Measurements from ENCODE around the gene SLCO4A1. TPM values are rescaled to one million over a fixed set of nuclear protein-coding genes. Genes with fewer than 3 reads are reported as not detected.

The SLCO4A1 gene
- total and polyA plus RNA-seq, 9 donors, result 1.1 to 10.9 (median 3.7) TPM

GRCh38 chr20:62717933-62718332 lies 75.6 kb downstream of the SLCO4A1 start:
- no peak overlapping the region for H3K27ac ChIP-seq
- no peak for TF ChIP-seq CTCF (IDR thresholded peaks at IDR 0.05)
- no peak for TF ChIP-seq POLR2A (IDR thresholded peaks at IDR 0.05)
- TF ChIP-seq EP300 (IDR thresholded peaks at IDR 0.05), result no peak
- WGBS, 3 donors, result 38 to 46% (median 38%) methylated on average over 18 of the region's 18 CpGs

GRCh38 chr20:62718546-62718945 lies 76.2 kb downstream of the SLCO4A1 start:
- H3K9me3 ChIP-seq, result no peaks in the 10 kb centered on the region
- TF ChIP-seq EP300 (IDR thresholded peaks at IDR 0.05) (no peak), CTCF (IDR thresholded peaks at IDR 0.05) (no peak), POLR2A (IDR thresholded peaks at IDR 0.05) (no peak)
- DNase-seq, result no peak
- no peaks in the 10 kb centered on the region for H3K4me1 ChIP-seq (ENCODE audit: insufficient read depth)
- no peak overlapping the region for H3K4me3 ChIP-seq
- H3K27ac ChIP-seq, result no peak overlapping the region
- intact Hi-C loops (cut with DNase I), result no loop called here
- no peaks in the 10 kb centered on the region for H3K36me3 ChIP-seq
- H3K27me3 ChIP-seq, result no peaks in the 10 kb centered on the region
- whole genome bisulfite sequencing, 3 donors, result 46 to 63% (median 61%) methylated on average over 12 of the region's 12 CpGs

More at GRCh38 chr20:62717933-62718332, 75.6 kb downstream of the SLCO4A1 start:
- DNase-seq, result no peak
- no peak overlapping the region for H3K4me3 ChIP-seq
- no peaks in the 10 kb centered on the region for H3K4me1 ChIP-seq (ENCODE audit: insufficient read depth)
- intact Hi-C loops (cut with DNase I), result no loop called here
- no peaks in the 10 kb centered on the region for H3K36me3 ChIP-seq
- H3K9me3 ChIP-seq, result no peaks in the 10 kb centered on the region
- no peaks in the 10 kb centered on the region for H3K27me3 ChIP-seq

GRCh38 chr20:62719250-62719935 lies 77.1 kb downstream of the SLCO4A1 start:
- H3K36me3 ChIP-seq, result no peaks in the 10 kb centered on the region
- no peaks in the 10 kb centered on the region for H3K9me3 ChIP-seq
- intact Hi-C loops (cut with DNase I), result no loop called here
- no peaks in the 10 kb centered on the region for H3K27me3 ChIP-seq
- H3K4me1 ChIP-seq (ENCODE audit: insufficient read depth), result no peaks in the 10 kb centered on the region
- WGBS, 3 donors, result 75 to 82% (median 77%) methylated on average over 12 of the region's 12 CpGs
- DNase-seq, result no peak
- TF ChIP-seq POLR2A (IDR thresholded peaks at IDR 0.05), result no peak
- no peak overlapping the region for H3K27ac ChIP-seq
- H3K4me3 ChIP-seq, result no peak overlapping the region

Other genes starting within 250 kb of the SLCO4A1 start
- 1 to 10 TPM; 3.6 to 7.0 (median 4.9) TPM for gene CABLES2, start 235.2 kb upstream of the SLCO4A1 start, total RNA-seq
- 1 to 10 TPM; 2.7 to 4.1 TPM for gene CABLES2, start 235.2 kb upstream of the SLCO4A1 start, polyA plus RNA-seq
- gene RBBP8NL, start 215.0 kb upstream of the SLCO4A1 start, total RNA-seq, result under 1 TPM in 2 of 7 donors, not detected in 5; 0.32 to 0.46 TPM
- not detected for gene RBBP8NL, start 215.0 kb upstream of the SLCO4A1 start, polyA plus RNA-seq
- 1 to 10 TPM in 2 of 7 donors, under 1 TPM in 3, not detected in 2; 0.13 to 5.5 (median 0.92) TPM for gene GATA5, start 166.5 kb upstream of the SLCO4A1 start, total RNA-seq
- 1 to 10 TPM in 1 of 2 donors, under 1 TPM in 1; 0.08 to 1.3 TPM for gene GATA5, start 166.5 kb upstream of the SLCO4A1 start, polyA plus RNA-seq
- under 1 TPM in 2 of 7 donors, not detected in 5; 0.12 to 0.23 TPM for gene NTSR1, start 66.3 kb downstream of the SLCO4A1 start, total RNA-seq
- under 1 TPM; 0.05 TPM for gene NTSR1, start 66.3 kb downstream of the SLCO4A1 start, polyA plus RNA-seq
- 10 to 100 TPM in 5 of 7 donors, 1 to 10 TPM in 2; 7.9 to 15.2 (median 12.6) TPM for gene MRGBP, start 154.0 kb downstream of the SLCO4A1 start, total RNA-seq
- 10 to 100 TPM in 1 of 2 donors, 1 to 10 TPM in 1; 6.2 to 11.3 TPM for gene MRGBP, start 154.0 kb downstream of the SLCO4A1 start, polyA plus RNA-seq
- 10 to 100 TPM; 40.3 to 52.9 (median 45.4) TPM for gene OGFR, start 162.3 kb downstream of the SLCO4A1 start, total RNA-seq
- gene OGFR, start 162.3 kb downstream of the SLCO4A1 start, polyA plus RNA-seq, result 10 to 100 TPM; 28.6 to 43.0 TPM
- gene COL9A3, start 174.5 kb downstream of the SLCO4A1 start, total RNA-seq, result 1 to 10 TPM in 5 of 7 donors, under 1 TPM in 1, not detected in 1; 0.83 to 2.6 (median 1.6) TPM
- gene COL9A3, start 174.5 kb downstream of the SLCO4A1 start, polyA plus RNA-seq, result 1 to 10 TPM in 1 of 2 donors, under 1 TPM in 1; 0.65 to 3.0 TPM
- gene TCFL5, start 219.3 kb downstream of the SLCO4A1 start, total RNA-seq, result 10 to 100 TPM in 5 of 7 donors, 1 to 10 TPM in 2; 8.5 to 17.9 (median 15.0) TPM
- 10 to 100 TPM in 1 of 2 donors, 1 to 10 TPM in 1; 8.1 to 10.5 TPM for gene TCFL5, start 219.3 kb downstream of the SLCO4A1 start, polyA plus RNA-seq

Data from ovary (tissue), 9 donors.